Measurements from ENCODE around the gene UBXN6.

UBXN6 gene

GRCh38 chr19:4402171-4403004 is 55.2 kb downstream of the UBXN6 start, which contains the start of gene CHAF1A:
CHAF1A (plus strand) TSS chr19:4402640; CDS start chr19:4402763, 123 bp downstream.
- DNase-seq, result peak; percentile 100

GRCh38 chr19:4401769-4402170 is 55.8 kb downstream of the UBXN6 start:
- peak; percentile 21 for DNase-seq

DNA sequence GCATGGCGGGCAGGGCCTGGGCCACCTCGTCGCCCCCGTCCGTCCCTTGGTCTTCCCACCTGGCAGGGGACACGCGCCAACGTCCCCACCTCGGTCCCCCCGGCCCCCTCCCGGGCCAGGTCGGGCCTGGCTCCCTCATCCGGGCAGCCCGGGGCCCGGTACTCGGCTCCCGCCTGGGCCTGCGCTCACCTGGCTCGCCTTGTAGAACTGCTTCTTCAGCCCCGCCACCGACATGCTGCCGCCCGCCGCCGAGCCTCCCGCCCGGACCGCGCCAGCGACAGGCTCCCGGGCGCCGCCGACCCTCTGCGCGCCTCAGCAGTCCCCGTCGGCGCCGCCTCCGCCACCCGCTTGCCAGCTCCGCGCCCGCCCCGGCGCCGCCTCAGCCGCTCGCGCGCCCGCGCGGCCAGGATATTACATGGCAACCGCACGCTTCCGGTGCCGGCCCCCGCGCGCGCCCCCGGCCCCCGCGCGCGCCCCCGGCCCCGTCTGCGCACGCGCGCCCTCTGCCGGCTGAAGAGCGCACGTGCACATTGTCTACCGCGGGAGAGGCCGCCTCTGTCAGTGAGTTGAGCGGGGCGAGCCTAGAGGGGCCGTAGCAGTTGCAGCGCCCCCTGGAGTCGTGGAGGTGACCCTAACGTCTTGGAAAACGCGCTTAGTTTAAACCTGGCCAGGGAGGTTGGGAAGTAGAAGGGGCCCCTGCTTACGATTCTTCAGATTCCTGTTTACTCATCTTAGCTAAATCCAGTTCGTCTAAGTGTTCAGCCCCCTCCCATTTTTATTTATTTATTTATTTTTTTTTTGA is 57.3 kb downstream of the UBXN6 start, which contains the start of gene SH3GL1:
Gene SH3GL1 (minus strand): TSS at position 413 of the 802 bp plus-strand sequence. CDS start 179 bp downstream, at position 234.
- peak; percentile 92 for DNase-seq

DNA sequence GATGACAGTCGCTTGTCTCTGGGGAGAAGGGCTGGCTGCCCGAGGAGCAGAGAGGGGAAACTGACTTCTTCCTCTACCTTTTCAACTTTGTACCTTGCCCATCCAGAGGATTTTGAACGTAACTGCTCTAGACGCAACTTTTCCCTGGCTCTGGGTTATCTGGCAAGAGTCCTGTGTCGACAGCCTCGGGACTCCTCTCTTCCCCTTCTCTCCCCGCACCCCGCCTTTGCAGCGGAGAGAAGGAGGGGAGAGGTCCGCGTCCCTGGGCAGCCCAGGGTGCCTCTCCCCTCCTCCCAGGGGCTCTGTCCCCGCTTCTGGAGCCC is 57.8 kb downstream of the UBXN6 start:
- peak; percentile 39 for DNase-seq

- DNase-seq, result no peak
These were observed 60.4 kb downstream of the UBXN6 start for GRCh38 chr19:4396949-4397783.

Measured in hematopoietic multipotent progenitor cell treated with erythropoietin and hydrocortisone succinate and interleukin-3 and kit ligand, for 8 days (in vitro differentiated cells).